GM21825 (cell line): Measurements from ENCODE around the gene PRSS58.

Source experiments
- ATAC-seq: cut with Tn5 transposase; IDR thresholded peaks from one replicate; pipeline ENCODE4 v1.9.1; 2021; ENCODE audit warnings: mild to moderate bottlenecking, moderate library complexity; ENCODE audit not compliant: unreplicated experiment

The PRSS58 gene, protein sequence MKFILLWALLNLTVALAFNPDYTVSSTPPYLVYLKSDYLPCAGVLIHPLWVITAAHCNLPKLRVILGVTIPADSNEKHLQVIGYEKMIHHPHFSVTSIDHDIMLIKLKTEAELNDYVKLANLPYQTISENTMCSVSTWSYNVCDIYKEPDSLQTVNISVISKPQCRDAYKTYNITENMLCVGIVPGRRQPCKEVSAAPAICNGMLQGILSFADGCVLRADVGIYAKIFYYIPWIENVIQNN

DNA sequence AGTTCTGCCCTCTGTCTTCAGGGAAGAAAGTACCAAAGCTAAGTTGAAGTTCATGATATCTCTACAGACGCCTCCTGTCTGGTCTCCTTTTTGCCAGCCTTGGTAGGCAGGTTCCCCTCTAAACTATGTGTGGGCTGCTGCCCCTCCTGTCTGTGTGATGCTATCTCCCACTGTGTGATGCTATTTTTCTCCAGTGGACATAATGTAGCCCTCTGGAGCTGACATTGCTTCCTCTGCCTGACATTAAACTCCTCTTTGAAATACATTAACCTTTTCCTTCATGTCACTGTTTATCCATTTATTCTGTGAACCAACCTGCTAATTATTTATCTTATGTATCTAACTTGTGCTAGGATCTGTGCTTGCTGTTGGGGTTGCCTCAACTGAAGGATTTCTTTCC is at the start of gene PRSS58:
Gene PRSS58, minus strand, starts transcription at position 101 of the 400 bp plus-strand sequence. CDS start 351 bp downstream, outside the sequence.
- ATAC-seq, result no peak

DNA sequence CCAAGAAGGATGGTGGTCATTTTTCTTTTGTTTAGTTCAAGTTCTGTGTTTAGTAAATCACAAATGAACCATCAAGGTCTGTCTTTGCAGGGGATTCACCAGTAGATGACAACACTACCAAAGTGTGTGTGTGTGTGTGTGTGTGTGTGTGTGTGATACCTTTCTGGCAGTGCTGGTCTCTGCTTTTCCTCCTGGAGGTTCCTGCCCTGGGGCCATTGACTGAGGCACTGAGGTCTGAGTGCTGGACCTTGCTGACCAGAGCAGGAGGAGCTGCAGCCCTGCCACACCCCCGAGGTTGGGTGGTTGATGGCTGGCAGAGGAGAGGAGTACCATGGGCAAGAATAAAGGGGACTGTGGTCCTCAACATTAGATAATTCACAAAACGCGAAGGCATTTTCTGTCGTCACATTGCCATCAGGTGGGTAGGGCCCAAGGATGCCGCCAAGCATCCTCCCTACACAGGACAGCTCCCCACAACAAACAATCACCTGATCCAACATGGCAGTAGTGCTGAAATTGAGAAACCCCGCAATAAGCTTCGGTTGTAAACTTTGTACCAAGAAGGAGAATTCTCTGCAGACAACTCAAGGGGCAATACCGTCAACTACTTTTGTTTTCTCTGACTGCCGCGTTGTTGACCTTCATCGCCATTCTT is 49.5 kb upstream of the PRSS58 start:
- no peak for ATAC-seq

DNA sequence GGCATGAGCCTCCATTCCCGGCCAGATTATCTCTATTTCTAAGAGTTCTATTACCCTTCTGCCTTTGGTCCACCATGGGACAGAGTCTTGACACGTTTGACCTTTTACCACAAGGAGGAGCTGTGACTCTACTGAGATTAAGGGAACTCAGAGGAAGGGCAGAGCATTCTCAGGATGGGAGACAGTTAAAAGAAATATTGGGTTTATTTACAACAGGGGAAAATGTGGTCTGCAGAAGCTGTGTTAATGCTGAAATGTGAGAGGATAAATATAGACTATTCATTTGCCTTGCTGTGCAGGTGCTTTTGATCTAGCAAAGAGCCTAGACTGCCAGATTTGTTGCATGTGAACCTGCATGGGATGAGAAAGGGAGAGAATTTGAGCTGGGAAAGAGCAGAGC is 45.8 kb upstream of the PRSS58 start:
- no peak for ATAC-seq

DNA sequence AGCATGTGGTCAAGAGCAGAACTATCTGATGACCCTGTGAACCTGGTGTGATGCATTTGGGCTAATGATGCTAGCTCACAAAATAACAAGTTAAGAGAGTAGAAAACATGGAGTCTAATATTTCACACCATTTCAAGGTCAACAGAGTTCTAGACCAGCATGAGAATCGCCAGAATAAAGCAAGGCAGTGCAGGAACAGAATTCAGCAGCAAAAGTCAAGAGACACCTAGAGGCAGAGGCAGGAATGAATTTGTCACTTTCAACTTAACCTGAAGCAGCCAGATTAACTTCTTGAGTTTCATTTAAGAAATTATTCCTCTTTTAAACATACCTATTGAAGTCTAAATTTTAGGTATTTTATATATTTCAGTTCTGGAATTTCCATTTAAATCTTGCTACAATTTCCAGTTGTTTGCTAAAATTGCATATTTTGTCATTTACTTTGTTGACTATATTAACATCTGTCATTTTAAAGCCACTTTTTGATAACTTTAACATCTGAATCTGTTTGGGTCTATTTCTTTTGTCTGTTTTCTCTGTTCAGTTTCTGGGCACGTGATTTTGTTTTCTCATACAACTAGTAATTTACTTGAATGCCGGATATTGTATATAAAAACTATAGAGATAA is 44.2 kb upstream of the PRSS58 start:
- no peak for ATAC-seq

DNA sequence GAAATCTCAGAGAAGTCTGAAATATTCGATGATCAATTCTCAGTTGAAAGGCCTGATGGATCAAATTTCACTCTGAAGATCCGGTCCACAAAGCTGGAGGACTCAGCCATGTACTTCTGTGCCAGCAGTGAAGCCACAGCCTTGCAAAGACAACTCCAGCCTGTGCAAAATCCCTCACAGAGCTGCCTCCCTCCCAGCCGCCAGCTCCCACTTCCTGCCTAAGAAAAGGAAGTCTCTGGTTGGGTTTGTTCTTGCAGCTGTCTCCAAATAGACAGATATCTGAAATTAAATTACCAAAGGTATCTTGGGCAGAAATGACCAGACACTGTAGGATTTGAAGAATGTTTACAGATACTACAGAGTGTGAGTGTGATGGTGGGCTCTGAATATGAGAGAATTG is 43.4 kb upstream of the PRSS58 start:
- ATAC-seq, result no peak

DNA sequence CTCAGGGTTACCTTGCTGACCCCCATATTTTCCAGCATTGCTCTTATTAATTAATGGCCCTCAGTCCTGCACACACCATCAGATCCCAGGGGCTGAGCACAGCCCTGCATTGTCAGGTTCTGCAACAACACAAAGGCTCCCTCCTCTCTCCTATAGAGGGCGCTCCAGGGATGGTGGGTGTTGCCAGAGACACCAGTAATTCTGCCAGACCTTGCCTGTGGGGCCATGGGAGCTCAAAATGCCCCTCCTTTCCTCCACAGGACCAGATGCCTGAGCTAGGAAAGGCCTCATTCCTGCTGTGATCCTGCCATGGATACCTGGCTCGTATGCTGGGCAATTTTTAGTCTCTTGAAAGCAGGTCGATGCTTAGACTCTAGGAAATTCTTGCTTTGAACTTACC is 42.8 kb upstream of the PRSS58 start:
- no peak for ATAC-seq

DNA sequence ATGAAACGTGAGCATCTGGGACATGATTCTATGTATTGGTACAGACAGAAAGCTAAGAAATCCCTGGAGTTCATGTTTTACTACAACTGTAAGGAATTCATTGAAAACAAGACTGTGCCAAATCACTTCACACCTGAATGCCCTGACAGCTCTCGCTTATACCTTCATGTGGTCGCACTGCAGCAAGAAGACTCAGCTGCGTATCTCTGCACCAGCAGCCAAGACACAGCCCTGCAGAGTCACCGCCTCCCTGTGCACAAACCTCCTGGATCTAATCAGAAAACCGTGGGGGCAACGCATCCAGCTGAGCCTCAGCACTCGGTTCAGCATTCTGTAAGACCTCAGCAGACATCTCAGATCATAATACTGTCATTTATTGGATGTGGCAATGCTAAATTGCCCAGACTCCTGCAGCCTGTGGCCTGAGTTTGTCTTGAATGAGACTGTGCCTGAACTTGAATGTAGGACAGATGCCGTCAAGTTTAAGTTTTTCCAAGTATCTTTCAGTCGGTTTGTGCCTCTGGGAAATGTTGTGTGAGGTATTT is 41.5 kb upstream of the PRSS58 start:
- no peak for ATAC-seq

DNA sequence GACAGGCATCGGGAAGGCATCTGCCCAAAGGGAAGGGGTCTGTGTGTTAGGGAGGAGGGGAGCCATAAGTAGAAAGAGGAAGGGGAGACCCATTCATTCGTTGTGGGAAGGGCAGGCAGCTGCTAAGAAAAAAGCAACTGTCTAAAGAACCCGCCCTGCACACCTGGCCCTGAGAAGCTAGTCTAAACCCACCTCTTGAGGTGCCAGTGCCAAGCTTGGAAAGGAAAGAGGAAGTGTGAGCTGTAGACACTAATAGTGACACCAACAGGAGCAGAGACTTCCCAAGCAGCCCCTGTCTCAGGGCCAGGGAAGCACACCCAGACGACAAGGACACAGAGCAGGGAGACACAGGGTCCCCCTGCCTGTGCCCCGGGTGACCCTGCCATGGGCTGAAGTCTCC is 40.8 kb upstream of the PRSS58 start:
- ATAC-seq, result no peak

DNA sequence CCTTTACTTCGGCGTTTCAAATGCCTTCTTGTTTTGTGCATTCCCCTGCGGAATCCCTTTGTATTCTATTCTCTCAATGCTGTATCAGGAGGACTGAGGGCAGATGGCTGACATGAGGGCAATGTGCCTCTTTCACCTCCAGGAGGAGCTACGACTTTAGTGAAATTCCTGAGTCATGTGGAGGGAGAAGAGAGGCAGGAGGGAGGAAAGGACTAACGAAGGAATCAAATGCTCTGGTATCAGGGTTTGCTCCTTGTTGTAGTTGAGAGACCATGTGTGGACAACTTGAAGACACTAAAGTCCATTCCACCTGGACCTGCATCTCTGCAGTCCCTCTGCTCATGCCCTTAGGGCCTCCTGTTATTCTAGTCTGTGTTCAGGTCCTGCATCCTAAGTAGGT is 40.2 kb upstream of the PRSS58 start:
- no peak for ATAC-seq

DNA sequence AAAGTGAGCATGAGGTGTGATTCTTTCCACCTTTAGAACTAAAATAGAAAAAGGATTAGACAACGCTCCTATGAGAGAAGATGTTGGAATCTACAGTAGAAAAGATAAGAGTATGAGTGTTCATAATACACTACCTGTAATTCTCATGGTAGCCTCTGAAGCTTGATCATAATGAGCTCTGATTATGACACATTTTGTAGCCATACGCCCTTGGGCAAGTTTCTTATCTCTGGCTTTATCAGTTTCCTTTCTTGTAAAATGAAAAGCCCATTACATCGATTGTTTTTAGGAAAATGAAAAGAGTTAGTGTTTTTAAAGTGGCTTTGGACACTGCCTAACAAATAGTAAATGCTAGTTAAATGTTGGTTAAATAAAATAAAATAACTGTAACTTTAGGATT is 22.4 kb upstream of the PRSS58 start:
- no peak for ATAC-seq

DNA sequence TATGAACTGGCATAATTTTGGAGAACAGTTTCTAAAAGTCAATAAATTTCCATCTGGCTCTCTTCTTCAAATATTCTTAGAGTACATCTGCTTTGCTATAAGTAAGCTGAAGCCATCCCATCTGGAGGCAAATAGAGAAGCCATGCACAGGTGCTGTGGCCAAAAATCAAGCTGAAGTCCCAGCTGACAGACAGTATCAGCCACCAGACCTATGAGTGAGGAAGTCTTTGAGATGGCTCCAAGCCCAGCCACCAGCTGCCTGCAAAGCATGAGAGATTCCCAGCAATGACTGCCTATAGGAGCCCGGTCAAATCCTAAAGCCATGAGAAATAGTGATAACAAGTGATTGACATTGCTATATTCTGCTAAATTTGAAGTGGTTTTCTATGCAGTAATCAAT is 21.7 kb upstream of the PRSS58 start:
- no peak for ATAC-seq

DNA sequence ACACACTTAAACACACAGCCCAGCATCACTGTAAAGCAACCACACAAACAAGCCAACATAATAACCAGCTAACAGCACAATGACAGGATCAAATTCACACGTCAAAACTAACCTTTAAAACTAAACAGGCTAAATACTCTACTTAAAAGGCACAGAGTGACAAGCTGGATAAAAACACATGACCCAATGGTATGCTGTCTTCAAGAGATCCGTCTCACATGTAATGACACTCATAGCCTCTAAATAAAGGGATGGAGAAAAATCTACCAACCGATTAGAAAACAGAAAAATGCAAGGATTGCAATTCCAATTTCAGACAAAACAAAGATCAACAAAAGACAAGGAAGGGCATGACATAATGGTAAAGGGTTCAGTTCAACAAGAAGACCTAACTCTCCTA is 17.2 kb upstream of the PRSS58 start:
- no peak for ATAC-seq

DNA sequence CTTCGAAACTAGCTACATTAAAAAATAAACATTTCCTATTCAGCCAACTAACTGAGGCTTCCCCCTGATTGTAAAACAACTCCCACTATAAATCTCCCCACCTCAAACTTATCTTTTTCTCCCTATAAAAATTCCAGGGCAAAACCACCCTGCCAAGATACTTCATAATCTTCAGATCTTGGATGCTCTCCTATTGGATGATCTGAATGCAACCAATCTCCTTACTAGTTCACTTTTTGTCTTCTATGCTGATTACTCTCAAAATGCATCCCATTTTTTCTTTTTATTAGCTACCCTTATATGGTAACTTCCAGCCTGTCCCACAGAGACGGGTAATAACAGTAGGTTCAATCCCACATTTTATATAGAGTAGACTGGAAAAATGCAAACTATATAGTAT is 15.0 kb upstream of the PRSS58 start:
- ATAC-seq, result no peak

DNA sequence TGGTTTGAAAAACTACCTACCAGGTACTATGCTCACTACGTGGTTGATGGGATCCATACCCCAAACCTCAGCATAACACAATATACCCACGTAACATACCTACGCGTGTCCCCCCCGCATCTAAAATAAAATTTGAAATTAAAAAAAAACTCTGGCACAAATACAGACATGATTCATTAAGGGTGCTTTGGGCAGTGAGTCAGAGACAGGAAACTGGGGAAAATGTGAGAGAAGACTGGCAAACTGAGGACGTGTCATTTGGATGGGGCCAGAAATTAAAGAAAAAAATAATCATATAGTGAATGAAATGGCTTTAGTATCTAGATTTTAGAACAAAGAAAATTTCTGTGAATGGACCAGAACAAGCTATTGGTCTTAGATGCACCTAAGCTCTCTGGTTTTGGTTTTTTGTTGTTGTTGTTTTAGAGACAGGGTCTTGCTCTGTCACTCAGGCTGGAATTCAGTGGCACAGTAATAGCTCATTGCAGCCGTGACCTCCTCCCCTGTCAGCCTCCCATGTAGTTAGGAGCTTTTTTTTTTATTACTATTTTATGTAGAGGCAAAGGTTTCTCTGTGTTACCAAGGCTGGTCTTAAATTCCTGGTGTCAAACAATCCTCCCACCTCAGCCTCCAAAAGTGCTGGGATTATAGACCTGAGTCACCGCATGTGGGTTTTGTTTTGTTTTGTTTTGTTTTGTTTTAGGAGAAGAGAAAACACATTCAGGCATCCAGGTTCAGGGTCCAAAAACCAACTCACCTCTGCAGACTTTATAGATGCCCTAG is 5.9 kb upstream of the PRSS58 start:
- ATAC-seq, result no peak

DNA sequence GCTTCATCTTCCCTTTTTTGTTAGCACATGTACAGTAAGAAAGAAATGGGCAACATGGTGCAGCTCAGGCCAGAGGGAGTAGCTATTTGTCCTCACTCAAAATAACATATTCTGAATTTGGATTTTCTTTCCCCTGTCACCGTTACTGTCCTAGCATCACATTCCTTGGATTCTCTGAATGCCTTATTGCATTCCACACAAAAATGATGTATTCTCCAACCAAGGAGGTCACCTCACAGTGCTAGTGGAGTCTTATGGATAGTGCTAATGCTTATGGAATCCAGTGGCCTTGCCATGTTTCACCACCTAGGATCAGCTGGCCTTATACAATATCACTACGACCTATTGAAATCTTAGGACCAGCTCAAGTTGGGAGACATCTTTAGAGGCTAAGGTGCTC is 7.2 kb downstream of the PRSS58 start:
- ATAC-seq, result no peak

DNA sequence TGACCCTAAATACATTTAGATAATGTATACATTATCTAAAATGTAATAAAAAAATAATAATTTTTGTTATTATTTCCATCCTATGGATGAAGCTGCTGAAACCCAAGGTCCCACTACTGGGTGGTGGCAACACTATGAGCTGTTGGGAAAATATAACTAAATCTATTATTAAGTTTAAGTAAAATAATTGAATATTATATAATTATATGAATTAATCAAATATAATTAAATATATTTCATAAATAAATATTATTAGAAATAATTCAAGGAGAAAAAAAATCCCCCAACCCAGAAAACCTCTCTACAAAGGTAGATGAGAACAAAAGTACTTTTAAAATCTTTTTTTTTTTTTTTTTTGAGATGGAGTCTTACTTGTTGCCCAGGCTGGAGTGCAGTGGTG is 7.9 kb downstream of the PRSS58 start:
- no peak for ATAC-seq

DNA sequence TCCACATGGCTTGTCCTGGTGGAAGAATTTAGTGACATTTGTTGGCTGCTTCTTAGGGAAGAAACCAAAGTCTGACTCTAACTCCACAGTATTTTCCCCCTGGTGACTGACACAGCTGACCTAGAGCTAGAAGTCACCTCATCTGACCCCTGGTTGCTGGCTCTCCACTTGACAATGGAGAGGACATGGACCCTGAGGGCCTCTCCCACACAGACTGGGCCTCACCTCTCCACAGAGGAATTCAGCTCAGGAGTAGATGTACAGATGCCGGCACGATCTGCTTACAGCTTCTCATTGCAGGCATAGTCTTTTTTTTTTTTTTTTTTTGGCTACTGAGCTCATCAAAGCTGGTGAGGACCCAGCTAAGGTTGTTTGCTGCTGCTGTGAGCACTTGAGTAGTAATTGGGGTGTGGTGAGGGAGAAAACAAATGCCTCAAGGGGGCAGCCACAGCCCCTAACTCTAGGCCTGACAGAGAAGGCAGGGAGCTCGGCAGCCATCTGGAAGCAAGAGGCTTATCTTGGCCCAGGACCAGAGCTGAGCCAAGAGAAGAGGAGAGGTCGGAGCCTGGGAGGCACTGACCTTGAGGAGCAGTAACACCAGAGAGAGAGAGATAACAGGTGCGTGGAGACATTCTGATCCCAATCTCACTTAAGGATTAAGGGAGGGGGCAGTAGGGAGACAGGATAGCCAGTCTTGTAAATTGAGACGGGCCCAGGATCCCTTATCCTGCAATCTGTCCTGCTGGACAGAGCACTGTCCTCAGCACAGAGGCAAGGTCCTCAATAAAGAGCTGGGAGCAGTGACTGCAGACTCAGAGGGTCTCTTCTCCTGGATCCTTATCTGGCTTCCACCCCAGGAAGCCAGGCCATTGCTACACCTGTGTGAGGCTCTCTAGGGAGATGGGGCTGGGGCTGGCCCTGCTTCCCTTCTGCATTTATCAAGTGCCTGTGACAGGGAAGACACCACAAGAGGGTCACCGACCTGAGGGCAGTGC is 9.4 kb downstream of the PRSS58 start:
- no peak for ATAC-seq

DNA sequence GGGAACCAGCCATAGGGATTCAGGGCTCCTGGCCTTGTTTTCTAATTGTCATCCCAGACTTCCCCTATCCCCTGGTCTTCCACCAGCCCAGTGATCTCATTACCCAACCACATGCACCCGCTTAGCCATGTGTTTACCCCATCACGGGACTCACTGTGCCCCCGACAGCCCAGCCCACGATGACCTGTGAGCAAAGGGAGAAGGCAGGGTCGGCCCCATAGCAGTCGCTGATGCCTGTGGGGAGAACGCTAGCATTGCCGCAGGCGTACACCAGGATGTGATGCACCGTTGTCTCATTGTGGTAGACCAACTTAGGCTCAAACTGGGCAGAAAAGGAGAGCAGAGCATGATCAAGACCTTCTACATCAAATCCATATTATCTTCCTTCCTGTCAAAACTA is 14.0 kb downstream of the PRSS58 start:
- ATAC-seq, result no peak

DNA sequence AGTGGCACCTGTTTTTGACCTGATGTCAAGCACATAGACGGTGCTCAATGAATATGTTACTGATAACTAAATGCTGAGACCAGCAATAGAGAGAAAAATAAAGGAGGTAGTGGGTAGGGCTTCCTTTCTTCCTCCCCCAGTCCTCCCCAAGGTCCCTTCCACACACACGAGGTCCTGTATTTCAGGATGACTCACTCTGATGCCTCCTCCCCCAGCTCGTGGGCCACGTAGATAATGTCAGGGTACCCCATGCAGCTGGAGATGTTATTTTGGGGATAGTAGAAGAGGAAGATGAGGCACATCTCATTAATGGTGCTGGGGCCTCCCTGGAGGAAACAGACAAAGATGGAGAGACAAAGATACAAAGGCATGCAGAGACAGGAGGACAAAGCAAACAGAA is 17.3 kb downstream of the PRSS58 start:
- ATAC-seq, result no peak

DNA sequence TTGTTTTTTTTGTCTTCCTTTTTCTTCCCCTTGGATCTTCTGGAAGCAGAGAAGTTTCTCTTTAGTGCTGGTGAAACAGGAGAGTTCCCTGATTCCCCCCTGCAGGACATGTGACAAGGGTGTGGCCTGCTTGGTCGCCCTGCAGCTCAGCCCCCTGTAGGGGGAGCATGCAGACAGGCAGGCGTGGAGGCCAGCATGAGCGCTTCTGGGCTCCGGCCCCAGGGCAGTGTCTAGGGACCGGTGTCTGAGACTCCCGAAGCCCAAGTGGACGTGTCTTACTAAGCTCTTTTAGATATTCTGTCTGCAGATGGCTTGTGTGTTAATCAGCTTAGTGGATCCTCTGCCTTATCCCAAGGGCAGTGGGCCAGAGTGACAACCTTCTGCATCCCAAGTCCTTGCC is 26.1 kb downstream of the PRSS58 start:
- ATAC-seq, result no peak
